Peyer's patch (tissue), 4 donors: ENCODE measurements around the gene CD74.

Experiments used
- CTCF ChIP-seq, 6 experiments: fragments of 450-650 bp in 4 of 6; fragments of 200-600 bp in 2 of 6; sonication (generic) in 1 of 6; IDR thresholded peaks; one replicate each; pipeline ENCODE4 v1.5.1; 2017 to 2019; ENCODE audit warnings: antibody characterized with exemption in 6 of 6, mild to moderate bottlenecking in 3 of 6, moderate library complexity in 1 of 6
- POLR2A ChIP-seq, 2 donors: fragments of 450-650 bp; IDR thresholded peaks; one replicate each; pipeline ENCODE4 v1.5.1; 2017; ENCODE audit warnings: antibody characterized with exemption in 2 of 2, mild to moderate bottlenecking in 2 of 2, moderate library complexity in 2 of 2

GRCh38 chr5:150398722-150399523, 13.8 kb downstream of the CD74 start:
- peak; percentile 40 to 69 (median 51) for TF ChIP-seq CTCF (IDR thresholded peaks at IDR 0.05)
- TF ChIP-seq POLR2A (IDR thresholded peaks at IDR 0.05), result no peak
